Myocyte (in vitro differentiated cells): ENCODE data around the gene PLA2R1. TPM values are rescaled to one million over a fixed set of nuclear protein-coding genes. Genes with fewer than 3 reads are reported as not detected.

Source experiments
- DNase-seq: peaks from one replicate; pipeline ENCODE4 v3.0.0-alpha.2; 2012; ENCODE audit warnings: low read depth
- total RNA-seq: library from RNA; depleted of rRNA; stranded (reverse); fragments of >200 nt; gene quantifications from 2 replicates; pipeline ENCODE4 v1.2.3, GENCODE V29; 2014

Gene PLA2R1
- total RNA-seq, 1 donor from 2014 or later = 6.0 TPM

GRCh38 chr2:160033732-160034392 lies 28.6 kb downstream of the PLA2R1 start:
- DNase-seq = peak; percentile 65

GRCh38 chr2:160029270-160029628 lies 33.2 kb downstream of the PLA2R1 start:
- DNase-seq = no peak

GRCh38 chr2:160028431-160029269 lies 33.8 kb downstream of the PLA2R1 start:
- peak; percentile 61 for DNase-seq

DNA sequence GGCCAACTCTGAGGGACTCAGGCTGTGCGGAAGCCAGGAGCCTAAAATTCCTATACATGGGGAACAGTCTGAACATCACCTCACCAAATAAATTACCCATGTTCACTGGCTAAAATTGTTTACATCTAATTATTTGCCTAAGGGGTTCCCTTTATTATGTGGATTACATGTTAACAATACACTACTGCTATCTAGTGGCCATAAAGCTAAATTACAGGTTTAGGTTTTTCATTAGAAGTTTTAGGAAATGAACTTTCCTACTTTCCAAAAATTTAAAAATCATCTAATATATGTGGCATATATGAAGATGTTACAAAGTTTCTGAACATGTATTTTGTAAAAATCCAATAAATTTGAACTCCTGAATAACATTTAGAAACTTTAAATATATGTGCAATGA lies 40.3 kb downstream of the PLA2R1 start:
- no peak for DNase-seq

DNA sequence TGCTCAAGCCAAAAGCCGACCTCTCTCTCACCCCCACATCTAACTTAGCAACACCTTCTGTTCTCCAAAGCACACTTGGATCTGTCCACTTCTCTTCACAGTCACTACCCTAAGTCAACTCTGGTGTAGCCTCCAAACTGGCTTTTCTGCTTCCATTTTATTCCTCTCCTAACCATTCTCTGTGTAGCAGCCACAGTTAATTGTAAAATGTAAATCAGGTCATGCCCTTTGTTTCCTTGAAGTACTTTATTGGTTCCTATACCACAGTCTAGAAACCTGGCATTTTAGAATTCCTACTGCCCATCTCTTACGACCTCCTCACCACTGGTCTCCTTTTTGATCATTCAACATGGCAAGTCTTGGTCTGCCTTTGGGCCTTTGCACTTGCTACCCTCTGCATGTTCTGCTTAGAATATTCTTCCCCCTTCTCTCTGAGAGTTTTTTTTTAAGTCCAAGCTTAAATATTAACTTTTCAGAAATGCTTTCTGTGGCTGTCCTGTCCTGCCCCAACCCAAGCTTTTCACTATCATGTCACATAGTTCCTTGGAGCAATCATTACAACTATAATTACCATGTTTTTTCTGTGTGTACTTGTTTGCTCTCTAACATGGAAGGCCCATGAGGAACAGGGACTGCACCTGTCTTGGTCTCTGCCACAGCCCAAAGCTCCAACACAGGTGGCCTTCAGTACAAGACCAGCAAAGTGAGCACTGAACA lies 42.9 kb downstream of the PLA2R1 start:
- peak; percentile 25 for DNase-seq

DNA sequence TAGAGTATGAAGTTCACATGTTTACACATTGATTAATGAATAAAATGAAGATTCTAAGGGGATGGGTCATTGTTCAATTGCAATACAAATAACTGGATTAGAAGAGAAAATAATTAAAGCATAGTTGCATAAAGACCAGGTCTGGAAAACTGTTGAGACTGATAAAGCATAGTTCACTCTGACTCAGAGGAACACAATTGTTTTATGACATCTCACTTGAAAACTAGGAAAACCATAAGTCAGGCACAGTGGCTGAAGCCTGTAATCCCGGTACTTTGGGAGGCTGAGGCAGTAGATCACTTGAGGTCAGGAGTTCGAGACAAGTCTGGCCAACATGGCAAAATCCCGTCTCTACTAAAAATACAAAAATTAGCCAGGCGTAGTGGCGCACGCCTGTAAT lies 46.7 kb downstream of the PLA2R1 start:
- DNase-seq = no peak

GRCh38 chr2:160014227-160014626 lies 48.2 kb downstream of the PLA2R1 start:
- DNase-seq = no peak

DNA sequence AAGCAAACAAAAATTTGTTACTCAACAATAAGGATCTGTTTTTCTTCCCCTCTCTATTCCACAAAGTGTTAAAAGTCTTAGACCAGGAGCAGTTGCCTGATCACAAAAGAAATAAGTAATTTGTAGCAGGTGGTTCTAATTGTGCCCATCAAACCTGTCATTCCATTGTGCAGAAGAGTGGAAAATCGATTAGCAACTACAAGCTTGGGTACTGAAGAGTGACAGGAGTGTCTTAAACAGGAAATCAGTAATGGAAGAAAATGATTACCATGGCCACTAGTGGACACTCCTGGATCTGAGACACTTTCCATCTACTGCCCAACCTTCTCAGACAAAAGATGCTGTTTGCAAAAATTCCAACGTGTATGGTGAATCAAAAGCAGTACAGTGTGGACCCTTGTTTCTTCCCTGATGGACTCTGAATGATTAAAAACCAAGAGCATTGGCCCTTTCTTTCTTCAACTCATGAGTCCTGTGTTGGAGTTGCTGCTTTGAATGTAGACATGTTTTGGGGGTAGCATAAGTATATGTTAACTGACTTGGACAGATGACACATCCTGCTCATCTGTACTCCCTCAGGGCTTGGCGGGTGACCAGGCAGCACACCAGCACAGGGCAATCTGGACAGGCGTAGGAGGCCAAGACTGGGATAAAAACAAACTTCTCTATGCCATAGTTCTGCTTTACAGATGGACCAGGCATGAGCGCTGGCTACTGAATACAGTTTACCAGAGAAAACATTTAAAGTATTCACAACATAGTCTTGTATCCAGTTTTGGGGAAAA lies 51.9 kb downstream of the PLA2R1 start:
- no peak for DNase-seq

DNA sequence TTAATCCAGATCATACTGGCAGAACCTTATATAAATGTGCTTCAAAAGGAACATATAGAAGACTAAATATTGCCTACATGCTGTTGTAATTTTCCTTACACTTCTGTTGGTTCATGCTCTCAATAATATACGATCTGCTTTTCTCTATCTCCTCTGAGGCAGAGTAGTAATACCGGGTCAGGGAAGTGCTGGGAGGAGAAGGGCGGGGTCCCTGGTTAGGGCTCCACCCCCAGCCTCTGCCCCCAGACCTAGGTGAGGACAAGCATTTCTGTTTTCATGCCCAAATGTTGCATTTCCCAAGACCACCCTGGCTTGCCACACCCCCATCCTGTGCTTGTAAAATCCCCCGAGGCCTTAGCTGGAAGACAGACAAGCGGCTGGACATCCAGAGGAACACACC lies 55.3 kb downstream of the PLA2R1 start:
- DNase-seq = no peak

DNA sequence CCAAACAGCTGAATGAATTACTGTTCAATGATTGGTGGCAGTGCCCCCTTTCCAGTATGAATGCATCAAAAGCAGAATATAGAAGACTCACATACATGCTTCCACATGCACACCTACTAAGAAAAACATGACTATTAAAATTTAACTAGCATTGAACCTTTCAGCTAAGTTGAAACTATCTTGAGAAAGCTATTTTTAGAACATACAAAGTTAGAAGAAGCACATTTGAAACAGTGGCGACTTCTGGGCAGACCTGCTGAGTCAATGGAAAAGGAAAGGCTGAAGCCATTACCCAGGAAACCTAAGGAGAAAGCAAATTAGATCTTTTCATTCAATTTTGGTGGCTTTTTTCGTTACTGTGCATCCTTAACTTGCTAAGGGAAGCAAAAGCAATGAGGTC lies 55.9 kb downstream of the PLA2R1 start:
- no peak for DNase-seq

DNA sequence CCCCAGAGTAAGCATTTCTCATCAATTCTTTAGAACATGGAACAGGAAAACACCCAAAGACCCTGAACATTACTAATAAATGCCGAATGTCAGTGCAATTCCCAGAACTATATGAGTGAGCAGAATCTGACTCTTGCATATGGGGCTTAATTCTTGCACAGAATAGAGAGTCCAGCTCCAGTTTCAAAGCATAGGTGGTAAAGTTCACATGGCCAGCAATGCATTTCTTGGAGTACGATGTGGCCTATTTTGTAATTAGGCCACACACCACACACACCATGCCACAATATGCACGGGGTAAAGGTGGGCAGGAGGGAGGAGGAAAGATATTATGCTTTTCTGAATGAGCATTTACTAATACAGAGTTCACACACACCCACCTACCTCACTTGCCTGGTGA lies 56.5 kb downstream of the PLA2R1 start:
- no peak for DNase-seq

DNA sequence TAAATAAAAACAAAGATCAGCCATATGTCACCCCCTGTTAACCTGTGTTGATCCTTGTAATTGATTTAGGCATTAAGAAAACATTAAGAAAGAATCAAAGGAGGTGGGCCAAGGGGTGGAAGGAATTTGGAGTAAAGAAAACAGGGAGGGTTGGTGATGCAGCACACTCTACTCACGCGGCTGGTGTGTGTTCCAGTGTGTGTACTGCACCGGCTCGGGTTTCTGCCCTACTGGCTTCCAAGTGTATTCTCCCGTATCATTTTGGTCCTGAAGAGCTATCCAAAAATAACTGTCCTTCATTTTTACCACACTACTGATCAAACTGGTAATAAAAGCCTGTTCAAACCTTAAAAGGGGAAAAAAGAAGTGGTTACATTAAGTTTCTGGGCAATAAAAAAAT lies 56.9 kb downstream of the PLA2R1 start:
- no peak for DNase-seq

- no peak for DNase-seq
These were observed 63.5 kb downstream of the PLA2R1 start for GRCh38 chr2:159998961-159999360.

DNA sequence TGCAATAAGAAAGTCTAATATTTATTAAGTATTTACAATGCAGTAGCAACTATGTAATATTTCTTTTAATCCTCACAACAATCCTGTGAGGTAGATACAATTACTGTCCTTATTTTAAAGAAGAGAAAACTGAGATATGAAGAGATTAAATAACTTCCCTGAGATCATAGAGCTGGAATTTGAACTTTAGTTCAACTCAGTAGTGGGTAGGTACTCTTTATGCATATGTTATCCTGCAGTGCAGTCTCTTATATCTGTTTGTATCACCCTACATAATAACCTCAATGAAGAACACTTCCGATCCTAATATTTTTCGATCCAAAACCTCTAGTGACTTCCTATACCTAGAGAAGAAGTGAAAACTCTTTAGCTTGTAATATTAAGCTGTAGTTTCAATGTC lies 64.2 kb downstream of the PLA2R1 start:
- DNase-seq = no peak

GRCh38 chr2:159996792-159997546 lies 65.4 kb downstream of the PLA2R1 start:
- peak; percentile 58 for DNase-seq

DNA sequence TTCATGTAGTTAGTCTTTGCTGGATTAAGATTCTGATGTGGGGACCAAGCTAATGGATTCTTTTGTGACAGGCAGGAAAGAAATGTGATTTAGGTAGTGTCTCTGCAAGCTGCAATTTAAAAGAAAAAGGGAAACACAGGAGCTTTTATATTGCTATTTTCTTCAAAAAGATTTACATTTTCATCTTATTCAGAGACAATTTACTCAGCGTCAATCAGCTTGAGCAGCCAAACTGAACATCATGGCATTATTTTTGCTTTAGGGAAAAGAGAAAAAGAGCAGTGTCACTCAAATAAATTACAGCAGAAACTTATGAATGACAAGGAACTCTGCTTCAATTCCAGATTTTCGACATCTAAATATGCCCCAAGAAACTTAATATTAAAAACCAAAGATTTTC lies 67.4 kb downstream of the PLA2R1 start:
- no peak for DNase-seq

- DNase-seq = no peak
These were observed 73.2 kb downstream of the PLA2R1 start for GRCh38 chr2:159989249-159989648.

- no peak for DNase-seq
These were observed 73.9 kb downstream of the PLA2R1 start for GRCh38 chr2:159988412-159988970.

- DNase-seq = no peak
These were observed 75.2 kb downstream of the PLA2R1 start for GRCh38 chr2:159987181-159987580.

DNA sequence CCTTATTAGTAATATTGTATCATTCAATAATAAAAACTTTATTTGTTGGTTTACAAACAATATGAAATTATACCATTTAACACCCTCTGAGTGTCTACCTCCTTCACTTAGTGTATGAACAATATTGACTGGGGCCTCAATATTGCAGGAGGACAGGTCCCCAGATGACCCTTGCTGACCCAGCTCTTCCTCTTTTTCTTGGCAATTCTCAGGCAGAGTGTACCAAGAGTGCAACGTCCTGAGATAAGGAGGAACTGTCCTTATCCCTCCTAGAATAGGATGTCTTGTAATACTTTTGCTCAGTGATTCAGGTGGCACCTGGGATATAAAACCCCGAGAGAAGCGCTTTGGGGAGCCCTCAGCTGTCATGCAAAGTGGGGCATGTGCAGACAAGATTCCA lies 76.8 kb downstream of the PLA2R1 start:
- no peak for DNase-seq
